Cortex of kidney (tissue), 1 donor: ENCODE data around the gene FGFR4.
A peak's percentile ranks its signal among the peaks of the same experiment; 100 is the strongest.

ENCODE experiments used
- DNase-seq: peaks from one replicate; lab custom pipeline; 2025; lab: John Stamatoyannopoulos, UW

Gene FGFR4

DNA sequence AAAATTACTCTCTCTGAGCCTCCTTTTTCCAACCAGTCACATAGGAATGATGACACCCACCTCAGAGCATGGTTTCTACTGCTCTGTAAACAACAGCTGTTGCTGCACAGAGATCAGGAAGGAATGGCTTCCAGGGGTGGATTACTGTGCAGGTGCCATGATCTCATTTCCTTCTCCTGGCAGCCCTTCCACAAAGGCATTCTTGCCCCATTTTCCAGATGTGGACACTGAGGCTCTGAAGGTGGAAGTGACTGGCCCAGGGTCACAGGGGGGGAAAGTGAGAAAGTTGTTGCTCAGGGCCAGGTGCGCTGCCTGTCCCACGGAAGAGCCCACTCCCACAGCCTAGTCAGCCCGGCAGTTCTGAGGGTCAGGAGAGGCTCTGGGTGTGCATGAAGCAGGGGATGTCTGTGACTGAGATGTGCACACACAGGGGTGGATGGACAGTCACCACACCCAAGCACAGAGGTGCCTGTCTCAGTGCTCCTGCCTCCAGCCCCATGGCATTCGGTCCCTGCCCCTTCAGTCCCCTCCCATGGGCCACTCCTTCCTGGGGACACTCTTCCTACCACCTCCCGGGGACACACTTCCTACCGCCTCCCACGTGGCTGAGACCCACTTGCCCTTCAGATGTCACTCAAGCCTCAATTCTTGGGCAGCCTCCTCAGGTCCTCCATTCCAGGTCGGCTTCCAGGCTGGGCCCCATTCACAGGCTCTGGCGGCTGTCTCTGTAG lies 17.0 kb downstream of the FGFR4 start:
- no peak for DNase-seq

DNA sequence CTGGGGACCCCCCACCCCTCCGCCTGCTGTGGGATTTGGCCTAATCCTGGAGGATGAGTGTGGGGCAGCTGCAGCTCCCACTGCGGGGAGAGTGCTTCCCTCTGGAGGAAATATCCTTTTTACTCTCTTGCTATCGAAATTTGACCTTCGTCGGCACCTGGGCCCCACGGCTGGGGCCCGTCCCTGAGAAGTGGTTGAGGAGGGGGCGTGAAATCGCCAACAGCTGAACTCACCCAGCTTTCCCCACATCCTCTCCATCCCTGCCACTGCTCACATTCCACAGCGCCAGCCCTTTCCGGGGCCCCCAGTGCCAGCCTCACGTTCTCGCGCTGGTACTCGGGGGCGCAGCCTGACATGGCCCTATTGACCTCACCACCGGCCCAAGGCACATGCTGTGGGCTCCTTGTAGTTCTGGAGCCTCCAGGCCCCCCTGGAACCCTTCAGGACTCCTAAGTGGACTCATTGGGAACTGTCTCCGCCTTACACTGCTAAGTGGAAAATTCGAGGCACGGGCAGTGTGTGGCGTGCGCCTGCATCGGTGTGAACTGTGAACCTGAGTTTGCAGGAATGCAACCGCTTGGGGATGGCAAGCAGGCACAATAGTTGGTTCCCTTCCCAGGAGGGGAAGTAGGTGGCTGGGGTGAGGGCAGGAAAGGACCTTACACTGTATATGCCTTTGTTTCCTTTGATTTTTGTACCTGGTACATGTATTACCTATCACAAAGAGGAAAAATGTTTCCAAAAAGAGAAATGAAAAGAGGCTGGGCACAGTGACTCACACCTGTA lies 19.2 kb downstream of the FGFR4 start:
- no peak for DNase-seq

DNA sequence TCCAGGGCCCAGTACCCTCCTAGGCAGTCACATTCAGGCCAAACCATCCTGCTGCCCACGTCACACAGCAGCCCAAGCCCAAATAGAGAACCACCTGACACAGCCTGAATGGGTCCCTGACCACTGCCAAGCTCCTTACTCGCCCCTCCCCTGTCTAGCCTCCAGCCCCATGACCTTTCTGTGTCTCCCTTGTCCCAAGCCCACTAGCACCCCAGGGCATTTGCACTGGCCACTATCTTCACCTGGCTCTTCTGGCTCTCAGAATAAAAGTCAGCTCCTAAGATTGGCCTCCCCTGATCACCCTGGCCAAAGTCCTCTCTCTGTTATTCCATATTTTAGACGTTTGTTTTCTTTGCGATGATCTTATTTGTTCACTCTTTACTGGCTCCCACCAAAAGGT lies 20.4 kb downstream of the FGFR4 start:
- no peak for DNase-seq

DNA sequence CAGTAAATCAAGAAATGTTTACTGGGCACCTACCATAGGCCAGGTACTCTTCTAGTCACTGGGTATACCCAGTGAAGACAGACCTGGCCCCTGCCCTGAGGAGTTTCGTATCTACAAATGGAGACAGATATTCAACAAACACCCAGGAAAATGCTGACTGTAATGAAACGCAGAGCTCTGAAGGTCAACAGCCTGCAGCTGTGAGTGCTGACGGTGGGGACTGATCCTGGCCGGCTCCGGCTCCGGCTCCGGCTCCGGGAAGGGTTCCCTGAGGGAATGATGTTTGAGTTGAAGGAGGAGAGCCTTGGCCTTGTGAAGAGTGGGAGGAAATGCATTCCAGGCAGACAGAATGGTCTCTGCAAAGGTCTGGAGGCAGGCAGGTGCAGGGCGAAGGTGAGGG lies 23.1 kb downstream of the FGFR4 start:
- no peak for DNase-seq

DNA sequence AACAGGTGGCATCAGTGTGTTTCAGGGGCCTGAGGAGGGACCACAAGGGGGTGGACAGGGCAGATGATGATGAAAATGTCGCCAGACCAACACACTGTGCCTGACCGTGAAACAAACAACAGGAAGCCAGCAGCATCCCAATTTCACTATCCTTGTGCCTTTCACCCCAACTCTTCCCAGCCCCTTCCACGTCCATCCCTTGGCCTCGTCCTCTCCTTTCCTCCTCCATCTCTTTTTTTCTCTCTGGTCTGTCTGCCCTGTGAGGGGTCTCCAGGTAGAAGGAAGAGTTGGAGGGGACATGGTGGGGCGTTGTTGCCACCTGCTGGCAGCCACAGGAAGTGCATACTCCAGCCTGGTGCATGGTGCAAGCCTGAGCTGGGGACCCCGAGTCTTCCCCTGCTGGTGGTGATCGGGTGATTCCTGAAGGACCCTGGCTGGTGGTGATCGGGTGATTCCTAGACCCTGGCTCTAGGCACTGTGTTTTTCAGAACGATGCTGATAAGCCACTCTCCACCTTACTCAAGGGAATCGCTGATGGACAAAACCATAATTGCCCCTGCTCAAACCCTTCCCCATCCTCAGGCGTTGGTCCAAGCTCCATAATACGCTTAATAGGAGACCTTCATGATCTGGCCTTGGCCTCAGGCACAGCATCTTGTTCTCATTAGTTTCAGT lies 25.1 kb downstream of the FGFR4 start:
- no peak for DNase-seq

DNA sequence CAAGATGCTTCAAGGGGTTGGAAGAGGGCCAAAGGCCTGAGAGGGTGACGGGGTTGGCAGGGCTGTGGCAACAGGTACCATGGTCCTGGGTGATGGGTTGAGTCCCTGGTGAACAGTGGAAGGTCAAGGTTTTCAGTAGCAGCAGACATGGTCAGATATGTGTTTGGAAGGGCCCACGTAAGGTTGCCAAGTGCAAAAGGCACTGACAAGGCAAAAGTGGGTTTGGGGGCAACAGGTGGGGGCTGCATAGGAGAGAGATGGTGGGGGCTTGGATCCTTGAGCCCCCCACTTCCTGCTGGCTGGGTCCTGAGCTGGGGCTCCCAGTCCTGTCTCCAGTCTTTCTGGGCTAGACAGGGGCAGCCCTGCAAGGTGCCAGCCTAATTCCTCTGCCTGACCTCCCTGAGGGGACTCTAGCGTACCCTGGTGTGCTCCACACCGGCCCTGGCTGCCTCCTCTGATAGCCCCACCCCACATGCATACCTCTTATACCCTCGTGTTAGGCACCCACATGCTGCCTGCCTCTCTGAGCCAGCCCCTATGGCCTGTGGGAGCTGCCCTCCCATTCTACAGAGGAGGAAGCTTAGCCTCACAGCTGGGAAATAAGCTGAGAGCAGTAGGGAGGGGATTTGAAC lies 26.0 kb downstream of the FGFR4 start:
- DNase-seq, result no peak

DNA sequence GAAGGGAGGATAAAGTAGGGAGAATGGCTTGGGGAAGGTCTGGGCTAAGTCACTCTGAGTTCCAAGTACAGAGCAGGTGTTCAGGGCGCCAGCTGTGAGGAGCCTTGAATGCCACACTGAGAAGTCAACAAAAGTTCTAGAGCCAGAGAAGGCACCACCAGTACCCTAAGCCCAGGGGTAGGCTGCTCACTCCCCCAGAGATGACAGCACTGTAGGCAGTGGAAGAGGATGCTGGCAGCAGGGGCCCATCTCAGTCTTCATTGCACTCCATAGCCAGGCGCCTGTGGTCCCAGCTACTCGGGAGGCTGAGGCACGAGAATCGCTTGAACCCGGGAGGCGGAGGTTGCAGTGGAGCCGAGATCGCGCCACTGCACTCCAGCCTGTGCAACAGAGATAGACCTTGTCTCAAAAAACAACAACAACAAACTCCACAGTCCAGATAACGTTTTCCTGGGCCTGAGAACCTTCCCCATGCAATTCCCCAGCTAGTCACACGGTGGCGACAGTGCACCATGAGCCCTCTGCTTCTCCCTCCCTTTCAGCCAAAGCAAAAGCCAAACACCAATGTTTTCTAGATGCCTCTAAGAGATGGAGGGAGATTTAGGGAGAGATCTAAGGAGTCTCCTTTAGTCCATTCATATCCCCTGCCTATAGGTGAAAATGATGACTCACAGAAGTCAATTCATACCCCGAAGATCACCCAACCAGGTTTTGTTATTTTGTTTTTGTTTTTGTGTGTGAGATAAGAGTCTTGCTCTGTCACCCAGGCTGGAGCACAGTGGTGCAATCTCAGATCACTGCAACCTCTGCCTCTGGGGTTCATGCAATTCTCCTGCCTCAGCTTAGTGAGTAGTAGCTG lies 27.1 kb downstream of the FGFR4 start:
- no peak for DNase-seq

DNA sequence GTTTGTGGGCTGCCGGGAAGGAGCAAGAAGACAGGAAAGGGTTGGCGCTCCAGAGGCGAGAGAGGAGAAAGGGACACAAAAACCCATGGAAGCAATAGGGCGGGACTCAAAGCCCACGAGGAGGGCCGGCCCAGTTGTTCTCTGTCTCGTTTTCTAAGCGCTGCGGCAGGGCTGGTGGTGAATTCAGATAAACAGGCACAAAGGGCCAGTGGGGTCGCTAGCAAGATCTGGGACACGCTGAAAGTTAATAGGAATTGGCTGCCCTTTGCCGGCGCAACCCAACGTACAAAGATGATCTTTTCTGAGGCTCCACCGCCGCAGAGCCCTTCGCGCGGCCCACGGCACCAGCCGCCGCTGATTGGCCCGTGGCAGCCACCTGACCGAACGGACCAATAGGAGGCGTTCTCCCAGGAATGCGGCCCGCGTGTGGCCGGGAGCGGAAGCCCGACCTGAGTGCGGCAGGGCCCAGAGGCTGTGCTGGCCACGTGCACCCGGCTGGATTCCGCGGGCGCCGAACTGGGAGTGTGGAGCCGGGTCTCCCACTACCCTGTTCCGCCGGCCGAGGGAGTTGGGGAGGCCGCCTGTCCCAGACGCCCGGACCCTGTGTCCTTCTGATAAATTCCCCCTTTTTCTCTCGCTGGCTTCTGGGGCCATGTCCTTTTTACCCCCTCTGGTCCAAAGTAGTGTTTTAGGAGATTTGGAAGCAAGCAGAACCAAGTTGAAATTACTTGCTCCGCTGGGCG lies 30.1 kb downstream of the FGFR4 start:
- DNase-seq, result peak; percentile 47

DNA sequence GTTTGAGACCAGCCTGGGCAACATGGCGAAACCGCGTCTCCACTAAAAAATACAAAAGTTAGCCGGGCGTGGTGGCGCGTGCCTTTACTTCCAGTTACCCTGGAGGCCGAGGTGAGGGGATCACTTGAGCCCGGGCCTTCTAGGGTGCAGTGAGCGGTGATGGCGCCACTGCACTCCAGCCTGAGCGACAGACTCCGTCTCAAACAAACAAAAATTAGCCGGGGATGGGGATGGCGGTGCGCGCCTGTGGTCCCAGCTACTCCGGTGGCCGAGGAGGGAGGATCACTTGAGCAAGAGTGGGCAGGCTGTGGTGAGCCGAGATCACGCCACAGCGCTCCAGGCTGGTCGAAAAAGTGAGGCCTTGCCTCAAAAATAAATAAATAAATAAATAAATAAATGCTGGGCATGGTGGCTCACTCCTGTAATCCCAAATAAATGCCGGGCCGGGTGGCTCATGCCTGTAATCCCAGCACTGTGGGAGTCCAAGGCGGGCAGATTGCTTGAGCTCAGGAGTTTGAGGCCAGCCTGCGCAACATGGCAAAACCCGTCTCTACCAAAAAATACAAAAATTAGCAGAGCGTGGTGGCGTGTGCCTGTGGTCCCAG lies 30.8 kb downstream of the FGFR4 start:
- no peak for DNase-seq

DNA sequence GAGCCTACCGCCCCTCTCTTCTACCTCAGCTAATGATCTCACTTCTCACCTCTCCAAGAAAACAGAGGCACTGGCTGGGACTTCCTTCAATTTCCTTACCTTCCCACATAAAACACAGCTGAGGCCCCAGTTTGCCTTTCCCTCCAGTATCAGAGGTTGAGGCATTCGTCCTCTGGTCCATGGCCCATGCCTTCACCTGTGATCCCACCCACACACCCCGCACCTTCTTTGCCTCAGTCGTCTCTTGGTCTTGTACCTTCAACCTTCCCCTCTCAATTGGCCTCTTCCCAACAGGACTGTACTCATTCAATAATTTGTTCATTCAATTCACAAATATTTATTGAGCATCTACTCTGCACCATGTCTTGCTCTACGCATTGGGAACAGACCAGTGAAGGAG lies 35.9 kb downstream of the FGFR4 start:
- no peak for DNase-seq

DNA sequence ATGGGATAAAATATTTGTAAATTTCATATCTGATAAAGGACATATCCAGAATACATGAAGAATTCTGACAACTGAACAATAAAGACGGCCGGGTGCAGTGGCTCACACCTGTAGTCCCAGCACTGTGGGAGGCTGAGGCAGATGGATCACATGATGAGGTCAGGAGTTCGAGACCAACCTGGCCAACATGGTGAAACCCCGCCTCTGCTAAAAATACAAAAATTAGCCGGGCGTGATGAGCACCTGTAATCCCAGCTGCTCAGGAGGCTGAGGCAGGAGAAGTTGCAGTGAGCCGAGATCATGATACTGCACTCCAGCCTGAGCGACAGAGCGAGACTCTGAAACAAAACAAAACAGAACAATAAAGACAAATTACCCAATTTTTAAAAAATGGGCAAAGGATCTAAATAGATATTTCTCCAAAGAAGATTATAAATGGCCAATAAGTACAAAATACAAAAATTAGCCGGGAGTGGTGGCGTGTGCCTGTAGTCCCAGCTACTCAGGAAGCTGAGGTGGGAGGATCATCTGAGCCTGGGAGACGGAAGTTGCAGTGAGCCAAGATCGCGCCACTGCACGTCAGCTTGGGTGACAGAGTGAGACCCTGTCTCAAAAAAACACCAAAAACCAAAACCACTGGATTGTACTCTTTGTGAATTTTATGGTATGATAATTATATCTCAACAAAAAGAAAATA lies 37.2 kb downstream of the FGFR4 start:
- DNase-seq, result no peak

DNA sequence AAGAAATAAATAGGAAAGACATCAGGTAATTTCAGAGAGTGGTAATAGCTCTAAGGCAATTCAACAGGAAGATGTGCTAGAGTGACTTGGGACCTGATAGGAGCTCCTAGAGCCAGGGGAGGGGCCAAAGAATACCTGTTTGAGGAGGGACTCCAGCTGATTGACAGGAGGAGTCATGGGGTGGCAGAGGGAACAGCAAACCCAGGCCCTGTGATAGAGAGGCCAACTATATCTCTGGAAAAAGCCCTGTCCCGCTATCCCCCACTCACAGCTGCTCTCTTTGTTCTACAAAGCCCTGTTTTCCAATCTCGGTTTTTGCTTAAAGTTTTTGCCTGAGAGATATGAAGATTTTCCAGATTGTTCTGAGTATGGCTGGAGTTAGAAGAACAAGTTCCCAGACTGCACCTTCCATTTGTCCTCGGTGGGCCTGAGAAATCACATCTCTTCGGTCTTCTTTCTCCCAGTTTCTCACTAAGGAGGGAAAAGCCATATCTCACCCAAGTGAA lies 37.8 kb downstream of the FGFR4 start:
- DNase-seq, result no peak

DNA sequence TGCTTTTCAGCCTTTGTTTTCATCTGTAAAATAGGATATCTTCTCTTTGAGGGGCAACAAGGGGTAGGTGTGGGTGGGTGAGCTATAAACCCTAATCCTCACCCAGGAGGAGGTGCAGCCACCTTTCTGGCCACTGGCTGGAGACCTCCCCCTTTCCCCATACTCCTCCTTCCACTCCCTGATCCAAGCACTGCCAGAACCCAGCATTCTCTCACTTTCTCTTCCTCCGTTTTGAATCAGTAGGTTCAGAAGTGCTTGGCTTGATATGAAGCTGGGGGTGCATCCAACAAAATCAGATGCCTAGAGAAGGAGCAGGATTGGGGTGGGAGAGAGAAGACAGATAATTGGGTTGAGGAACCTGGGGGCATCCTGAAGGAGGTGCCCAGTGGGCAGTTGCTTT lies 40.1 kb downstream of the FGFR4 start:
- DNase-seq, result no peak

DNA sequence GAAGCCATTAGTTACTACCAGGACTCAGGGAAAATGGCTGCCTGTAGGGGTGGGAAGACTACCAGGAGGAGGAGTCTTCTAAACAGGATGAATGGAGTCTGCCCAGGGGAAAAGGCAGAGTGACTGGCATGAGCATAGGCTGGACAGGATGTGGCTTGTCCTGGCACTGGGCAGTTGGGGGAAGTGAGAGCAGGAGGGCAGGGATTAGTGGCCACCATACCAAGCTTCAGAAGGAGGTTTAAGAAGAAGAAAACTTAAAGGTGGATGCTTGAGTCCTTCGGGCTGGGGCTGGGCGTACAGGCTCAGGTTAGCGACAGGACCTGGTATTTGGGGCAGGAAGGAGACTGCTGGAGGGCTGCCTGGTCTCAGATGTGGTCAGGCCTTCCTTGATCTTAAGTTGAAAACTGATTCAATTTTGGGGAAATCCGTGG lies 41.9 kb downstream of the FGFR4 start:
- DNase-seq, result no peak

DNA sequence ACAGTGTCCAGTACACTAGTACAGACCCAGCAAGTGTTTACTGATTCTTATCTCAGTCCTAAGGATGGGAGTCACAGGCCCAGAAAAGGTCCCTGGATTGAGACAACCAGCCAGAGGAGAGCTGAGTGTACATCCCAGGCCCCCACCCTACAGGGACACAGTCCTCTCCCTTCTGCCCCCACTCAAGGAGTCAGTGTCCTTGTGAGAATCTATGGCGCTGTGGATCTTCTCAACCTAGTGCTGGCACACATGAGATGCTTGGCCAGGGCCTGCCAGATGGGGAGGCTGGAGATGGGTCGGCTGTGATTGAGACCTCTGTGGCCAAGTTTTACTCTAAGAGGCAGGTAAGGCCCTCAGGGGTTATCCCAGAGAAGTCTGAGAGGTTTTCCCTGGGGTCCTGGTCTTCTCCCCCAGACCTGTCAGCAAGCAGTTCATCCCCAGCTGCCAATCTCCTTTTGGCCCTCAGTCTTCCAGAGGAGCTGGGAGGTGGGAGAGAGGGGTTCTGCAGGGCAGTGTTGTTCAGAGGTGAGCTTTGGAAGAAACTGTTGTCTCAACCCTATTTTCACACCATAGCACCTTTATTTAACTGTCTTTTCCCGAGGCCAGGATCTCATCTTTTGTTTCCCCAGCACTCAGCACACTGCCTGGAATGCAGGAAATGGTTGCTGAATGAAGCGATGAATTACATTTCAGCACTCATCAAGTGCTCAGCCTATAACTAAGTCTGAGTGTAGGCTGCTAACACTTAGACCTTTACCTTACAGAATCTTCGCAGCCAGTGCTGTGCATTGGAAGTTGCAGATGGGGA lies 43.7 kb downstream of the FGFR4 start:
- DNase-seq, result no peak

DNA sequence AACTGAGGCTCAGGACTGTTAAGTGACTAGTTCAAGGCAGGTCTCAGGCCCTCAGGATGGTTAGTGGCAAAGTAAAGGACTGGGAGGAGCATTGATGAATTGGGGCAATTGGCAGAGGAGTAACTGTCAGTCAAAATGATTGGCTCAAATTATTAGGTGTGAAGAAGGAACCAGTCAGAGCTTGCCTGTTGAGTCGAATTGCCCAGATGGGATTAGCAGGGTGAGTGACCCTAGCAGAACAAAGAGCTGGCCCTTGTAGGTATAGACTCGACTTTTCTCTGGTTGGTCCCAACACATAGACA lies 44.3 kb downstream of the FGFR4 start:
- DNase-seq, result no peak

DNA sequence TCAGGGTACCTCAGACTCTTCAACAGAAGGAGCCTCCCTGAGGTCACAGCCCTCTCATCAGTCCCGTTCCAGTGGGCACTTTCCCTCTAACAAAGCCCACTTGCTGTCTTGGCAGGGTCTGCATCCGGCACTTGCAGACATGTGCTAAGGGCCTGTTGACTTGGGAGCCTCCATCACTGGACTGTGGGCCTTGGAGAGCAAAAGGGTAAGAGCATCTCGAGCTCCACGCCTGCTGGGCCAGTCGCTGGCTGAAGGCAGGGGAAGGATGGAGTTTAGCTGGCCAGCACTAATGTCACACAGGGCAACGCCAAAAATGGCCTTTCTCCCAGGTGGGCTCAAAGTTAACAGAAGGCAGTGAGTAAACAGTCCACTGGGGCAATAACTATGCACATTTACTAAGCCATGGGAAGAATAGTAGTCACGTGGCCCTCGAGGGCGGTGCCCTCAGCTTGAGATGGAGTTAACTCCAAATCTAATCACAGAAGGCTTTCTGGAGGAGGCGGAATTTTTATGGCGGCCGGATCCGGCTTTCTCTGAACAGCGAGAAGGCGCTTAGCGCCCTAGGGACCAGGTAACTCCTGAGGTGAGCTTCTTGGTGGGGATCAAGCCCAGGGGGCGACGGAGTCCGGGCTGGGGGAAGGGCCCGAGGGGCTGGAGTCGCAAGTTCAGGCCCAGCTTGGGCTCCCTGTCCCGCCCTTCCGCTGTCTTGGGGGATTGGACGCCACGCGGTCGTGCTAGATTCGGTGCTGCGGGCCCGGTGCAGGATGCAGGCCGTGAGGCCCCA lies 44.8 kb downstream of the FGFR4 start:
- DNase-seq, result no peak
